Colonic mucosa (tissue), 4 donors: ENCODE measurements around the gene TRIO. TPM values are rescaled to one million over a fixed set of nuclear protein-coding genes. Genes with fewer than 3 reads are reported as not detected.

Experiments
- DNase-seq: peaks from one replicate; pipeline ENCODE4 v3.0.0-alpha.2; 2020
- H3K27ac ChIP-seq: fragments of 200-600 bp; one replicate; pipeline ENCODE4 v1.8.0; 2021
- H3K27me3 ChIP-seq: fragments of 200-600 bp; one replicate; pipeline ENCODE4 v1.8.0; 2021
- H3K36me3 ChIP-seq: fragments of 200-600 bp; one replicate; pipeline ENCODE4 v1.8.0; 2021
- H3K4me1 ChIP-seq: fragments of 200-600 bp; one replicate; pipeline ENCODE4 v1.8.0; 2021; ENCODE audit warnings: mild to moderate bottlenecking
- H3K4me3 ChIP-seq: fragments of 200-600 bp; one replicate; pipeline ENCODE4 v1.8.0; 2021
- H3K9ac ChIP-seq, 2 donors: one replicate each; pipeline ENCODE4 v1.7.0; 2013; ENCODE audit warnings: control low read depth in 2 of 2, low read depth in 2 of 2, low read length in 2 of 2
- H3K9me3 ChIP-seq: fragments of 200-600 bp; one replicate; pipeline ENCODE4 v1.8.0; 2021
- intact Hi-C: fragments of 100-400 bp; cut with DNase I; formaldehyde crosslinking; loops from one replicate; pipeline ENCODE4 v1.14.1; 2022
- total RNA-seq, 2 donors: library from RNA; stranded (reverse); fragmentation: NEBNext Ultra II Directional in 1 of 2; extraction: Animal tissue kit (Norgen Biotek cat#: 25700) in 1 of 2; gene quantifications; one replicate each; pipeline ENCODE4 v1.2.1, GENCODE V29; 2021
- TF ChIP-seq, protein P1 (sequence below): fragments of 200-600 bp; IDR thresholded peaks from one replicate; pipeline ENCODE4 v1.8.0; 2022; ENCODE audit warnings: antibody characterized with exemption, mild to moderate bottlenecking
- donor health status: healthy.
- donor health status: DM: no; HTN: no; CAD: no.
- donor health status: DM: no; HTN: no; CAD: no.

The TRIO gene
- total RNA-seq, 2 donors from 2014 or later = 134 to 138 TPM

DNA sequence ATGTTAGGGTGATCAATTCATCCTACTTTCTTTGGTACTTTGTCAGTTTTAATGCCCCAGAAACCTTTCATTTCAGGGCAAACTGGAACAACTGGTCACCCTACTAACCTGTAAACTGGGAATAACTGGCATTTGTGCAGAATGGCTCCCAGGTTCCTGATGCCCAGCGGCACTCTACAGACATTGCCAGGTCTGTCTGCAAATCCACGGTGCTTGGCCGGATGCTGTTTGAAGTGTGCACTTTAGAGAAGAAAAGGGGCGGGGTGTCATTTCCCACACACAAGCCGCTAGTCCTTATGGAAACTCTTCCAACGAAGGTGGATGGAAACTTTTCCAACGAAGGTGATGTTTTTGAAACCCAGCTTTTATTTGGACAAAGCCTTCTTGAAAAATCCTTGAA, 388.5 kb downstream of the TRIO start:
- Histone ChIP-seq H3K27me3 (no peaks in the 10 kb centered on the region), H3K9ac (no peak overlapping the region), H3K36me3 (no peaks in the 10 kb centered on the region), H3K4me3 (no peak overlapping the region), H3K4me1 (no peaks in the 10 kb centered on the region), H3K9me3 (no peaks in the 10 kb centered on the region), H3K27ac (no peak overlapping the region)
- intact Hi-C loops = no loop called here
- no peak for DNase-seq
- TF ChIP-seq, protein P1, sequence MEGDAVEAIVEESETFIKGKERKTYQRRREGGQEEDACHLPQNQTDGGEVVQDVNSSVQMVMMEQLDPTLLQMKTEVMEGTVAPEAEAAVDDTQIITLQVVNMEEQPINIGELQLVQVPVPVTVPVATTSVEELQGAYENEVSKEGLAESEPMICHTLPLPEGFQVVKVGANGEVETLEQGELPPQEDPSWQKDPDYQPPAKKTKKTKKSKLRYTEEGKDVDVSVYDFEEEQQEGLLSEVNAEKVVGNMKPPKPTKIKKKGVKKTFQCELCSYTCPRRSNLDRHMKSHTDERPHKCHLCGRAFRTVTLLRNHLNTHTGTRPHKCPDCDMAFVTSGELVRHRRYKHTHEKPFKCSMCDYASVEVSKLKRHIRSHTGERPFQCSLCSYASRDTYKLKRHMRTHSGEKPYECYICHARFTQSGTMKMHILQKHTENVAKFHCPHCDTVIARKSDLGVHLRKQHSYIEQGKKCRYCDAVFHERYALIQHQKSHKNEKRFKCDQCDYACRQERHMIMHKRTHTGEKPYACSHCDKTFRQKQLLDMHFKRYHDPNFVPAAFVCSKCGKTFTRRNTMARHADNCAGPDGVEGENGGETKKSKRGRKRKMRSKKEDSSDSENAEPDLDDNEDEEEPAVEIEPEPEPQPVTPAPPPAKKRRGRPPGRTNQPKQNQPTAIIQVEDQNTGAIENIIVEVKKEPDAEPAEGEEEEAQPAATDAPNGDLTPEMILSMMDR = no peak

DNA sequence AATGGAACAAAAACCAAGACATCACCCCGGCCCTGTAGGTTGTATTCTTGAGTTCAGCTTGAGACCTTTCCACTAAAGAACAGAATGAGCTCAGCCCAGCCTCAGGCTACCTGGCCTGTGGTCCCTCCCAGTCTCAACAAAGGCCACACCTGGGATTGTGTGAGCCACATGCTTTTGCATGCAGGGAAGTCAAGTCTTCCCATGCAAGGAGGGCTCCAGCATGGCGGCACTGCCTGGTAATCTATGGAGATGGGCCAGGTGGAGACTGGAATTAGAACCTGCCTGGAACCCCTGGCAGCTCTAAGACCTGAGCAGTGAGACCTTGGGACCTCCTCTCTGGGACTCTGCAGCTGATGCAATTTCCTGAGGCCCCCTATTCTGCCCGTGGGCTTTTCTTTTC, 389.0 kb downstream of the TRIO start:
- H3K27me3 ChIP-seq = no peaks in the 10 kb centered on the region
- DNase-seq = no peak
- no peak overlapping the region for H3K27ac ChIP-seq
- TF ChIP-seq, protein P1 = no peak
- H3K4me3 ChIP-seq = no peak overlapping the region
- H3K36me3 ChIP-seq = no peaks in the 10 kb centered on the region
- no peaks in the 10 kb centered on the region for H3K9me3 ChIP-seq
- intact Hi-C loops = no loop called here
- H3K9ac ChIP-seq = no peak overlapping the region
- no peaks in the 10 kb centered on the region for H3K4me1 ChIP-seq

DNA sequence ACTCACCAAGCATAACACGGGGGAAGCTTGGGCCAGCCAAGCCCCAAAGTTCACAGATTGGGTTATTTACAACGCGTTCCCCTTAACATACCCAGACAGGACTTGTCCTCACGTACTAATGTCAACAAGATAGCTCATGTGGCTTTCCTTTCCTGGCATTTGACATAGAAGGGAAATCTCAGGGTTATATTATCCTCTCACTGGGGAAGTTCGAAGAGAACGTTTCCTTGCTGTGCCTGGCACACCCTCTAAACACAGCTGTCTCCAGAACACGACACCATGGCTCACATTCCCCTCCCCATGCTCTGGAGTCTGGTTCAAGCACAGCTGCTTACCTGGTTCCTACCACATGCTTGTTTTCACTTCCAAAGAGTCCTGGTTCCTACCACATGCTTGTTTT, 391.6 kb downstream of the TRIO start:
- intact Hi-C loops = no loop called here
- no peaks in the 10 kb centered on the region for H3K9me3 ChIP-seq
- TF ChIP-seq, protein P1 = no peak
- H3K27me3 ChIP-seq = no peaks in the 10 kb centered on the region
- no peaks in the 10 kb centered on the region for H3K36me3 ChIP-seq
- H3K27ac ChIP-seq = peak overlapping the region; percentile 28
- H3K4me3 ChIP-seq = no peak overlapping the region
- no peaks in the 10 kb centered on the region for H3K4me1 ChIP-seq
- H3K9ac ChIP-seq = no peak overlapping the region
- no peak for DNase-seq

DNA sequence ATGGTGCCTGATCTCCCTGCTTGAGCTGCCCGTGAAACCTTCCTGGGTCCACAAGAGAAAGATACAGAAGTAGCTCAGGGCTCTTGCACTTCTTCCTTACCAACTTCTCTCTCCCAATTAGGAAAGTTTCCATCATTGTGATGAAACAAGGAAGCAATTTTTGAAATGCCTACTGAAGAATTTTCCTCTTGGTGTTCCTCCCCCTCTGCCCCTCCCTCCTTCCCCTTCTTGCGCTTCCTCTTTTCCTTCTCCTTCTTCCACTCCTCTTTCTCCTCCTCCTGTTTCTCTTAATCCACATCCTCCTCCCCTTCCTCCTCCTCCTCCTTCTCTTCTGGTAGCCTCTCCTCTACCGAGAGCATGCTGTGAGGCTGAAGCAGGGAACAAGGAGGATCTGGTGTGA, 402.2 kb downstream of the TRIO start:
- H3K27me3 ChIP-seq = no peaks in the 10 kb centered on the region
- no peaks in the 10 kb centered on the region for H3K9me3 ChIP-seq
- intact Hi-C loops = no loop called here
- no peak overlapping the region for H3K4me3 ChIP-seq
- H3K27ac ChIP-seq = no peak overlapping the region
- TF ChIP-seq, protein P1 = no peak
- no peak overlapping the region for H3K9ac ChIP-seq
- no peak for DNase-seq
- H3K4me1 ChIP-seq = no peaks in the 10 kb centered on the region
- no peaks in the 10 kb centered on the region for H3K36me3 ChIP-seq

DNA sequence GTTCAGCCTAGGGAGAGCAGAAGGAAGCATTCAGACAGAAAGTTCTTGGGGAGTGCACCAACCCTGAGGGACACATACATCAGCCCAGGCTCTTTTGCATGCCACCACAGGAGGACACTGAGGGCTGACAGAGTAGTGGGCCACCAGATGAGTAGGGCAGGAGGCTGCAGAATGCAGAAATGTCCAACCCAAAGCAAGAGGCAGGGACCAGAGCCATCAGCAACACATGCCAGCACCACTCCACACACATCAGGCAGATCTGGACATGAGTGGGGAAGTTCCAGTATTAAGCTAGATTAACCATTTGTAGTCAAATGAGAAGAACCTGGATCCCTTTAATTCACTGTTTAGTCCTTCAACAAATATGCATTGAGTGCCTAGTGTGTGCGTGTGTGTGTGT, 402.7 kb downstream of the TRIO start:
- intact Hi-C loops = no loop called here
- no peaks in the 10 kb centered on the region for H3K27me3 ChIP-seq
- H3K27ac ChIP-seq = no peak overlapping the region
- no peak overlapping the region for H3K4me3 ChIP-seq
- DNase-seq = no peak
- no peaks in the 10 kb centered on the region for H3K36me3 ChIP-seq
- no peak overlapping the region for H3K9ac ChIP-seq
- no peaks in the 10 kb centered on the region for H3K4me1 ChIP-seq
- TF ChIP-seq, protein P1 = no peak
- H3K9me3 ChIP-seq = no peaks in the 10 kb centered on the region

DNA sequence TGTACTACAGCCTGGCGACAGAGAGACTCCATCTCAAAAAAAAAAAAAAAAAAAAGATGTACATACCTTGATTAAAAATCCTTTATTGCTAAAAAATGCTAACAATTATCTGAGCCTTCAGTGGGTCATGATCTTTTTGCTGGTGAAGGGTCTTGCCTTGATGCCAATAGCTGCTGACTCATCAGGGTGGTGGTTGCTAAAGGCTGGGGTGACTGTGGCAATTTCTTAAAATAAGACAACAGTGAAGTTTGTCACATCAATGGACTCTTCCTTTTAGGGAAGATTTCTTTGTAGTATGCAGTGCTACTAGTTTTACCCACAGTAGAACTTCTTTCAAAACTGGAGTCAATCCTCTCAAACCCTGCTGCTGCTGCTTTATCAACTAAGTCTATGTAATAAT, 404.5 kb downstream of the TRIO start:
- Histone ChIP-seq H3K27ac (no peak overlapping the region), H3K4me1 (peaks cover 8% of the 10 kb centered on the region), H3K9me3 (no peaks in the 10 kb centered on the region), H3K9ac (no peak overlapping the region), H3K27me3 (no peaks in the 10 kb centered on the region), H3K36me3 (no peaks in the 10 kb centered on the region), H3K4me3 (no peak overlapping the region)
- TF ChIP-seq, protein P1 = no peak
- intact Hi-C loops = no loop called here
- no peak for DNase-seq
